Right lobe of liver (tissue), 4 donors: Measurements from ENCODE around the gene PGC.

Experiments
- CTCF ChIP-seq, 4 donors: fragments of 200-600 bp in 3 of 4; fragments of 450-650 bp in 1 of 4; IDR thresholded peaks; one replicate each; pipeline versions ENCODE4 v1.5.1 to v1.8.0; 2016 to 2022; ENCODE audit warnings: antibody characterized with exemption in 4 of 4, mild to moderate bottlenecking in 2 of 4
- POLR2A ChIP-seq: fragments of 450-650 bp; IDR thresholded peaks from one replicate; pipeline ENCODE4 v1.6.1; 2017; ENCODE audit warnings: antibody characterized with exemption, mild to moderate bottlenecking
- donor health status: DM: no; HTN: no; CAD: no.
- donor health status: DM: no; HTN: no; CAD: no.
- donor health status: DM: no; HTN: yes; CAD: no.

- TF ChIP-seq POLR2A, result no peak
- TF ChIP-seq CTCF (IDR thresholded peaks at IDR 0.05), result no peak
Measured at GRCh38 chr6:41719436-41720261, 27.5 kb downstream of the PGC start.
